Activated T-helper 1 cell treated with anti-CD3 and anti-CD28 coated beads, Interleukin-2, amount 50 U/mL, for 16 hours (primary cell): Measurements from ENCODE around the gene PTPN18.
"Not testable (repeated sequence)": the region's sequence is repeated elsewhere in the genome, so short reads cannot be mapped to it uniquely, and the experiment has no call there.

ENCODE experiments used
- DNase-seq, 2 donors: peaks; one replicate each; pipeline ENCODE4 v3.0.0-alpha.2; 2020; ENCODE audit warnings: low read depth in 1 of 2, low spot score in 1 of 2

The PTPN18 gene

GRCh38 chr2:130355578-130356431, at the start of gene PTPN18:
TSS of gene PTPN18 (plus strand) at chr2:130356056. CDS start at chr2:130356108, 52 bp downstream.
- DNase-seq, result peak in 1 of 2 donors; percentile 46

GRCh38 chr2:130307850-130308249, 48.0 kb upstream of the PTPN18 start:
- DNase-seq, result no peak

GRCh38 chr2:130310881-130311280, 45.0 kb upstream of the PTPN18 start:
- DNase-seq, result no peak

- no peak for DNase-seq
These were observed 42.0 kb upstream of the PTPN18 start for GRCh38 chr2:130313812-130314334.

- DNase-seq, result no peak
These were observed 41.5 kb upstream of the PTPN18 start for GRCh38 chr2:130314377-130314776.

- no peak for DNase-seq
These were observed 39.3 kb upstream of the PTPN18 start for GRCh38 chr2:130316596-130316995.

- no peak for DNase-seq
These were observed 37.0 kb upstream of the PTPN18 start for GRCh38 chr2:130318906-130319305.

GRCh38 chr2:130319536-130319935, 36.3 kb upstream of the PTPN18 start:
- no peak for DNase-seq

- no peak for DNase-seq
These were observed 27.9 kb upstream of the PTPN18 start for GRCh38 chr2:130327703-130328527.

GRCh38 chr2:130328710-130329109, 27.1 kb upstream of the PTPN18 start:
- DNase-seq, result no peak

GRCh38 chr2:130332271-130333073, 23.4 kb upstream of the PTPN18 start:
- peak; percentile 33 to 44 for DNase-seq

- DNase-seq, result not testable (repeated sequence)
These were observed 22.6 kb upstream of the PTPN18 start for GRCh38 chr2:130333253-130333652.

- no peak for DNase-seq
These were observed 21.8 kb upstream of the PTPN18 start for GRCh38 chr2:130334026-130334425.

GRCh38 chr2:130335226-130335625, 20.6 kb upstream of the PTPN18 start:
- DNase-seq, result no peak

- no peak for DNase-seq
These were observed 19.5 kb upstream of the PTPN18 start for GRCh38 chr2:130336150-130336876.

- DNase-seq, result peak in 1 of 2 donors; percentile 24
These were observed 18.8 kb upstream of the PTPN18 start for GRCh38 chr2:130336877-130337734.

- no peak for DNase-seq
These were observed 18.0 kb upstream of the PTPN18 start for GRCh38 chr2:130337735-130338325.

- DNase-seq, result no peak
These were observed 17.0 kb upstream of the PTPN18 start for GRCh38 chr2:130338793-130339345.
